ENCODE results near the gene SCNN1B. TPM values are rescaled to one million over a fixed set of nuclear protein-coding genes. Genes with fewer than 3 reads are reported as not detected.

SCNN1B gene
- total RNA-seq, 2 donors from 2014 or later, result 0.16 to 0.26 TPM

DNA sequence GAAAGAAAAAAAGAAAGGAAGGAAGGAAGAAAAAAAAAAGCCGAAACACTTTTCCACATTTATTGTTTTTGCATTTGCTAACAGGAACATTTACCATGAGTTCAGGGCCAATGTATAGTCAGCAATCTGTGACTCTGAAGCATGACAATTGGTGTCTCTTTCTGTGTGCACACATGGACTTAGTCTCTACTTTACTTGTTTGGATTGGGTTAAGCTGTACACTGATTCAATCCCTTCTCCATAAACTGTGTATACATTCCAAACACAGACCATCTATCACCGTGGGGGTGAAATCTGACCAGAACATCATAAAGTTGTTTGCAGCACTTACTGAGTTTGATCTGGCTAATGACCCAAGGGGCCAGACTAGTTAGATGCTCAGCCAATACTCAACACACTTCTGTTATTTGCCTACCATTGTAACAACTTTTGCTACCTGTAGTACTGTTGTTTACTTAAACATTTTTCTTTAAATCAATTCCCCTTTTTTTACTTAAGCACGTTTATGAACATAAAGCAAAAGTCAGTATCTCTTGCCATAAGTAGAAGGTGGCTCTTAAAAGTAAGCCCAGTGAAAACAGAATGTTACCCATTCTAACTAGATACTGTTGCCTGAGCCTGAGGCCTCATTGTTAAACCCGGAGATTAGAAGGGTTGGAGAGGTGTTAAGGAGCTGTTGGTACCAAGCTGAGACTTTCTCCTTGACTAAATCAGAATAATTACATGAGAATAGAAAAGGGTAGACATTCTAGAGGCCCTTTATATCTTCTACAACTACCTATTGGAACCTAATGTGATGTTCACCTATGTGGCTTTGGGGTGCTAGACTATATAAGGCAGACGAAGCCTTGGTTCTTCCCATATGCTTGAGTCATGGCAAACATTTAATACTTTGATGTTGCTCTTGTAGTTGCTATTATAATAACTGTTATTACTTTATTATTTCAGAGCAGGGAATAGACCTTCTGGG lies 41.8 kb downstream of the SCNN1B start:
- Histone ChIP-seq H3K36me3 (no peaks in the 10 kb centered on the region), H3K9me3 (no peaks in the 10 kb centered on the region), H3K4me3 (no peak overlapping the region), H3K27me3 (no peaks in the 10 kb centered on the region), H3K4me1 (no peaks in the 10 kb centered on the region), H3K27ac (no peak overlapping the region)
- TF ChIP-seq, protein P1, sequence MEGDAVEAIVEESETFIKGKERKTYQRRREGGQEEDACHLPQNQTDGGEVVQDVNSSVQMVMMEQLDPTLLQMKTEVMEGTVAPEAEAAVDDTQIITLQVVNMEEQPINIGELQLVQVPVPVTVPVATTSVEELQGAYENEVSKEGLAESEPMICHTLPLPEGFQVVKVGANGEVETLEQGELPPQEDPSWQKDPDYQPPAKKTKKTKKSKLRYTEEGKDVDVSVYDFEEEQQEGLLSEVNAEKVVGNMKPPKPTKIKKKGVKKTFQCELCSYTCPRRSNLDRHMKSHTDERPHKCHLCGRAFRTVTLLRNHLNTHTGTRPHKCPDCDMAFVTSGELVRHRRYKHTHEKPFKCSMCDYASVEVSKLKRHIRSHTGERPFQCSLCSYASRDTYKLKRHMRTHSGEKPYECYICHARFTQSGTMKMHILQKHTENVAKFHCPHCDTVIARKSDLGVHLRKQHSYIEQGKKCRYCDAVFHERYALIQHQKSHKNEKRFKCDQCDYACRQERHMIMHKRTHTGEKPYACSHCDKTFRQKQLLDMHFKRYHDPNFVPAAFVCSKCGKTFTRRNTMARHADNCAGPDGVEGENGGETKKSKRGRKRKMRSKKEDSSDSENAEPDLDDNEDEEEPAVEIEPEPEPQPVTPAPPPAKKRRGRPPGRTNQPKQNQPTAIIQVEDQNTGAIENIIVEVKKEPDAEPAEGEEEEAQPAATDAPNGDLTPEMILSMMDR (IDR thresholded peaks at IDR 0.05), result no peak
- DNase-seq (ENCODE audit: low spot score), result no peak

DNA sequence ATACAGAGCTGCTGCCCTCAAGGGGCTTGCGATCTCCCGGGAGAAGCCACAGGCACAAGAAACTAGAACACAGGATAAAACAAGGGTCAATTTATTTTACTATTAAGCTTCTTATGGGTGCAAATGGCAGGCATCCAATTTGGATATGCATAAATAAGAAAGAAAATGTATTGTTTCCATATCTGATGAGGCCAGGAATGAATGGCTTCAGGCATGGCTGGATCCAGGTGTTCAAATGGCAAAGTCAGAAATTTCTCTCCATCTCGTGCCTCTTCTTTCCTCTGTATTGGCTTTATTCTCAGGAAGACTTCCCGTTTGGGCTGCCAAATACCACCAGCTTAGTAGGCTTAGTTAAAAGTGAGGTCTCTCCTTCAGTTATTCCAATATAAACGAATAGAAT lies 43.1 kb downstream of the SCNN1B start:
- no peak for DNase-seq (ENCODE audit: low spot score)
- Histone ChIP-seq H3K27me3 (no peaks in the 10 kb centered on the region), H3K4me1 (no peaks in the 10 kb centered on the region), H3K4me3 (no peak overlapping the region), H3K27ac (no peak overlapping the region), H3K9me3 (no peaks in the 10 kb centered on the region), H3K36me3 (no peaks in the 10 kb centered on the region)
- TF ChIP-seq, protein P1 (IDR thresholded peaks at IDR 0.05), result no peak

DNA sequence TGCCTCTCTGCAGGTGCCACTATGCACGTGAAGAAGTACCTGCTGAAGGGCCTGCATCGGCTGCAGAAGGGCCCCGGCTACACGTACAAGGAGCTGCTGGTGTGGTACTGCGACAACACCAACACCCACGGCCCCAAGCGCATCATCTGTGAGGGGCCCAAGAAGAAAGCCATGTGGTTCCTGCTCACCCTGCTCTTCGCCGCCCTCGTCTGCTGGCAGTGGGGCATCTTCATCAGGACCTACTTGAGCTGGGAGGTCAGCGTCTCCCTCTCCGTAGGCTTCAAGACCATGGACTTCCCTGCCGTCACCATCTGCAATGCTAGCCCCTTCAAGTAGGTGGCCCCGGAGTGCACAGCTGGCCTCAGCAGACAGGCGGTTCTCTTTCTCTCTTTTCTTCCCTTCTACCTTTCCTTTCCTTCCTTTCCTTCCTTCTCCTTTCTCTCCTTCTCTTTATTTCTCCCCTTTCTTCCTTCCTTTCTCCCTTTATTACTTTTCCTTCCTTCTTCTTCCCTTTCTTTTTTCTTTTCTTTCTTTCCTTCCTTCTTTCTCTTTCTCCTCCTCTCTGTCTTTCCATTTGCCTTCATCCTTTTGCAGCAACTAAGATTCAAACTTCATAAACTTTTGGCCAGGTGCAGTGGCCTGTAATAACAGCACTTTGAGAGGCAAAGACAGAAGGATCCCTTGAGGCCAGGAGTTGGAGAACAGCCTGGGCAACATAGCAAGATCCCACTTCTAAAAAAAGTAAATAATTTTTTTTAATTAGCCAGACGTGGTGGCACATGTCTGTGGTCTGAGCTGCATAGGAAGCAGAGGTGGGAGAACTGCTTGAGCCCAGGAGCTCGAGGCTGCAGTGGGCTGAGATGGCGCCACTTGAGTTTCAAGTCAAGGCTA lies 46.7 kb downstream of the SCNN1B start:
- H3K4me3 ChIP-seq, result no peak overlapping the region
- no peak overlapping the region for H3K27ac ChIP-seq
- no peaks in the 10 kb centered on the region for H3K27me3 ChIP-seq
- no peaks in the 10 kb centered on the region for H3K4me1 ChIP-seq
- DNase-seq (ENCODE audit: low spot score), result no peak
- H3K9me3 ChIP-seq, result no peaks in the 10 kb centered on the region
- TF ChIP-seq, protein P1 (IDR thresholded peaks at IDR 0.05), result no peak
- no peaks in the 10 kb centered on the region for H3K36me3 ChIP-seq

DNA sequence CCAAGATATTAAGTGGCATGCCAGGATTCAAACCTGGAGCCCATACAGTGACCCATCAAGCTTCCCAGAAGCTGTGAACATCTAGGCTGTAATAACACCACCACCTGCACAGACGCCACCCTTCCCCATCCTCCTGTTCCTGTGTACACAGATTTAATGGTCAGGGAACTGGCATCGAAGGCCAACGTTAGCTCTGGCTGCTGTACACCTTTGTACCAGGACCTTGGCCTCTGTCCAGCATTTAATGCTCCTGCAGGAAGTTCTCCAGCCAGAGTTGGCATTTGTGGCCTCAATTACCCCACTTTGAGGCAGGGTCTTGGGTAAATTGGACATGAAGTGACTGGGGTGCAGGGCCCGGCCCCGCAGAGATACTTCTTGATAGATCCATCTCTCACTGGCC lies 49.3 kb downstream of the SCNN1B start:
- Histone ChIP-seq H3K9me3 (no peaks in the 10 kb centered on the region), H3K4me1 (no peaks in the 10 kb centered on the region), H3K27me3 (no peaks in the 10 kb centered on the region), H3K36me3 (no peaks in the 10 kb centered on the region), H3K27ac (no peak overlapping the region), H3K4me3 (no peak overlapping the region)
- DNase-seq (ENCODE audit: low spot score), result no peak
- TF ChIP-seq, protein P1 (IDR thresholded peaks at IDR 0.05), result no peak

DNA sequence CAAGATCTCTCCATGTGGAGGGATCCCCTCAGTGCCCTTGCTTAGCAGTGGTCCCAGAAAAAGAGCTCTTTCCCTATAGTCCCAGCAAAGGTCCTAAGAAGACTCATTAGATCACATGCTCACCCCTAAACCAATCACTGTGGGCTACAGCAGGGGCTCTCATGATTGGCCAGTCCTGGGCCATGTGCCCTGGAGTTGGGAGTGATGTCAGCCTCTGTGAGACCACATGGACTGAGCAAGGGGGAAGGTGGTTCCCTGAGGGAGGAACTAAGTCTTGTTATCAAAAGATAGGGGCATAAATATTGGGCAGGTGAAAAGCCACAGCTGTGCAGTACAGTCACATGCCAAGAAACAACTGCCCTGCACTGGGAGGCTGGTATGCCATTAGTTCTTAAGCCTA lies 51.3 kb downstream of the SCNN1B start:
- Histone ChIP-seq H3K27me3 (no peaks in the 10 kb centered on the region), H3K4me3 (no peak overlapping the region), H3K9me3 (no peaks in the 10 kb centered on the region), H3K36me3 (no peaks in the 10 kb centered on the region), H3K4me1 (no peaks in the 10 kb centered on the region), H3K27ac (no peak overlapping the region)
- DNase-seq (ENCODE audit: low spot score), result no peak
- TF ChIP-seq, protein P1 (IDR thresholded peaks at IDR 0.05), result no peak

All from right atrium auricular region (tissue), 2 donors.